RCC 7860 (cell line): ENCODE data around the gene XCR1.

Experiments
- DNase-seq: peaks from one replicate; pipeline ENCODE4 v3.0.0-alpha.2; 2015; ENCODE audit warnings: low spot score
- FAIRE-seq: peaks from 2 replicates; lab custom pipeline; 2012; peaks lifted over from hg19 to GRCh38; lab: Jason Lieb, UNC

XCR1 gene

DNA sequence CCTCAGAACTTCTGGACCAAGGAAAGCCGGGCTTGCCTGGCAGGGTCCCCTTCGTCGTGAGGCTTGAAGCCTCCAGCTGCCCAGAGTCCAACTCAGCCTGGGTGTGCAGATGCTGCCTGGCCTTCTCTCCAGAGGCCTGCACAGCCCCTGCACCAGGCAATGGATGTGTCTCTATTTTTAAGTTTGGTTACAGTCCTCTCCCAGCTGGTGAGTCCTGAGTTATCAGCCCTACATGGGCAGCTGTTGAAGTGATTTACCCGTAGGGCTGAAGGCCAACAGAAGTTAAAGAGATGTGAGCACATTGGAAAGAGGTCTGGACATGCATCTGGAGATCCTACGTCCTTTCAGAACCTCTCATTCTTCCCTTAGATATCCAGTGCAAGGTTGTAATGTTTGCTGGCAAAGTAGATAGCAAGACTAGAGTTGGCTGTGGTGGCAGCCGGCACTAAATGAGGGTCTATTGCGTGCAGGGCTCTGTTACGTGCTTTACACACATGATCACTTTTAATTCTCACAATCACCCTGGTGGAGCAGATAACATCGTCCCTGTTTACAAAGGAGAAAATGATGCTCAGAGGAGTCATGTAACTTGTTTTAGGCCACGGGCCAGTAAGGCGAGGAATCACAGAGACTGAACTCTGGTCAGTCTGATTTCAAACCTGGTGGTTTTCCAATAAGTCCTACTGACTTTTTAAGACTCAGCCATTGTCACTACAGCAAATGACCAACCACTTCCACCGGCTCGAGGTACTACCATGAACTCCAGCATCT, 41.6 kb downstream of the XCR1 start:
- FAIRE-seq (no peak), DNase-seq (no peak)

DNA sequence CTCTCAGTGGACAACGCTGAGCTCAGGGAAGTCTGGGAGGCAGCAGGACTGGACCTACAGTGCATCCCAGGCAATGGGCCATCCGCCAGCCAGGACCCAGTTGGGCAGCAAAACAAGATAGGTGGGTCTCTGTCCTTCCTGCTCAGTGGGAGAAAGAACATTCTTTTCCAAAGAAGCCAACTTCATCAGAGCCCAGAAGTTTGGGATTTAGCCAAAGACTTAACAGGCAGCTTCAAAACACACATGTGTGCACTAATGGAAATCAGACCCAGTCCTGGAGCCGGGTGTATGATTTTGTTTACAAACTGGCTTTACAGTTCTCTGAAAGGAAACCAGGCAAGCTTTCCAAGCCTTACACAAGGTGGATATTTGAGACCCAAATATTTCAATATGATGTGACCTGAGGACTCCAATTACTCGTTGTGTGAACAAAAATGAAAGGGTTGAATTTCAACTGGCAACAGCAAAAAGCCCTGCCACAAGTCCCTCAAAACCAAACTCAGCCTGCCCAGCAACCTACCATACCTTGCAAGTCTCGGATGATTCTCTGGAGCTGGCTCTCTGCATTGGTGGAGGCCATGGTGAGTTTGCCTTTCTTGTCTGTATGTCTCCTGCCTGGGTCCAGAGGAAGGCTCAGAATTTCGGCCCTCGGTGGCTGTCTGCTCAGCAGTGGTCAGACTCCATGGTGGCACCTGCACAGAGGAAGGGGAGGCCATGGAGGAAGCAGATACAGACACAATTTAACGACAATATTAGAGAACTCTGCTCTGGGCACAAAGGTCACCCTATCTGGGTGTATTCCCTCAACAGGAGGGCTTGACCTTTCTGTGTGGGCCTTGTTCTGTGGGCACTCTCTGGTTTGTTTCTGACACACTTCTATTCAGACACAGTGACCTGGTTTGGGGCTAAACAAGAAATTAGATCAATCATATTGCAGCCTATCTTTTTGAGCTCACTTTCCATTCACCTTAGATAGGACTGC, 42.7 kb downstream of the XCR1 start:
- DNase-seq (no peak), FAIRE-seq (no peak)

DNA sequence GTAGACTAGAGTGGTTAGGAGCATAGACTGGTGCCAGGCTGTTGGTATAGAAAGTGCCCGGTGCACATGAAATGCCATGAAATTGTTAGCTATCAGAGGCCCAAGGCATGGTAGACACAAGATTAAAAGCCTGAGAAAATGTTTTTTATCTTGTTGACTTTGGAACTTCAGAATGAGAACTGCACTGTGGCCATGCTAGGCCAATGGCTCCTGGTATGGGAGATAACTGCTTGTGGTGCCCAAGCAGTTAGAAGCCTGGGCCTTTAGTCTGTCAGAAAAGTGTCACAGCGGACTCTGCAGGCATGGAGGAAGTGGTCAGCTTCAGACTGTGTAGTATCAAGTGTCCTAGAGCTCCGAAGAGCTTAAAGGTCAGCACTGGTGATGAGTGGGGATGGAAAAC, 43.5 kb downstream of the XCR1 start:
- DNase-seq, result no peak
- no peak for FAIRE-seq

DNA sequence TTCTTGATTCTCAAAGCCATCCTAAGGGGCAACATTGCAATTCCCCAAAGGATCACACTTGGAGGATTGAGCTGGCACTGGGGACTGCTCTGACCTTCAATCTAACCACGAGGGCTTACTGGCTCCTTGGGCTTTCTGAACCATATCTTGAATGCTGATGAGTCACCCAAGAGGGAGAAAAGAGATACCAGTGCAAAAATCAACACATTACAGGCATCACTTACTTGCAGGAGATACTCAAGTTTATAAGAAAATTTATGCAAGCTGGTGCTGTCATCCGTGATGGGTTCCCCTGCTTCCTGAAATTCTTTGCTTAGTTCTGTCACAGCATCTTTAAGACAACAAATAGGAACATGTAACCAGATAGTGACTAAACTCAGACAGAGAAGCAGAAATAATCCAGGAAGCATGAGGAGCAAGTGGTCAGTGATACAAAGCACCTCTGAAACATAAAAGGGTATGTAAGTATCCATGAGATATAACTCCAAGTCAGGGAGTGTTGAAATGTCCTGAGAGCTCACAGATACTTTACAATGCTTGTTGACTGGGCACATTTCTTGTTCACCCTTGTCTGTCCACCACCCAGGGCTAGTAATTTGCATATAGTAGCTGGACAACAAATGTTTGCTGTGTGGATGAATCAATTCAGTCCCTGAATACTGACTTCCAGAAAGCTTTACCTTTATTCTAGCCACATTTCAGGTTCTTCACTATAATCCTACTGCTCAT, 45.8 kb downstream of the XCR1 start:
- DNase-seq, result peak; percentile 68
- peak; percentile 86 for FAIRE-seq

DNA sequence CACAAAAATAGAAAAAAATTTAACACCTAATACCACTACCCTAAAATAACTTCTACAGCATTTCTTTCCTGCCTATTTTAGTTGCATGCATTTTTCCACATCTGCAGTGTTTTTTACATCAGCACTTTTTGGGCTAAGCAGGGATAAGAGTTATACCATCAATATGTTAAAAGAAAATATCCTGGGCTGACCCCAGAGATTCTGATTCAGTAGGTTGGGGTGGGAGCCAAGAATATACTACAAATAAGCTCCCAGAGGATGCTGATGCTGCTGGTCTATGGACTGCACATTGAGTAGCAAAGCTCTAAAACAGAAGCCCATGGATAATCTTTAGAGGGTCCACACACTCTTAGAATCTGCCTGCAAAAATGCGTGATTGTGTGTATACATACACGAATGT, 46.5 kb downstream of the XCR1 start:
- DNase-seq (no peak), FAIRE-seq (no peak)

DNA sequence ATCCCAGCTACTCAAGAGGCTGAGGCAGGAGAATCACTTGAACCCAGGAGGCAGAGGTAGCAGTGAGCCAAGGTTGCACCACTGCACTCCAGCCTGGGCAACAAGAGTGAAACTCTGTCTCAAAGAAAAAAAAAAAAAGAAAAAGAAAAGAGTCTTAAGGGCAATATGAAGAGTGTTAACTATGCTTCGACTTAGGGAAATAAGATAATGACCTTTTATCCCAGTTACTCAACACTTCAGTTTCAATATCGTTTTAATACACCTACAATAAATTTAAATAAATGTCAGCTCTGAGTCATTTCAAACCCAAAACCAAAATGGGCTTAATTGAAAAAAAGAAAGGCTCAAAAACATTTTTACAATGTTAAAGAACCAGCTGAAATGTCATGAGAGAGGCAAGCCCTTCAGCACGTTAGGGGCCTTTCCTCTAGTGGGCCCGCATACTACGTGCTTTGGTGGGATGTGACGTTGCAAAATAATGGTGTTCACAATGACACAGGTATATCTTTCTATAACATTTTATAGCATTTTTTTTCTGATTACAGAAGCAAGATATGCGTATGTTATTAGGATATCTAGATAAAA, 47.0 kb downstream of the XCR1 start:
- FAIRE-seq (no peak), DNase-seq (no peak)

DNA sequence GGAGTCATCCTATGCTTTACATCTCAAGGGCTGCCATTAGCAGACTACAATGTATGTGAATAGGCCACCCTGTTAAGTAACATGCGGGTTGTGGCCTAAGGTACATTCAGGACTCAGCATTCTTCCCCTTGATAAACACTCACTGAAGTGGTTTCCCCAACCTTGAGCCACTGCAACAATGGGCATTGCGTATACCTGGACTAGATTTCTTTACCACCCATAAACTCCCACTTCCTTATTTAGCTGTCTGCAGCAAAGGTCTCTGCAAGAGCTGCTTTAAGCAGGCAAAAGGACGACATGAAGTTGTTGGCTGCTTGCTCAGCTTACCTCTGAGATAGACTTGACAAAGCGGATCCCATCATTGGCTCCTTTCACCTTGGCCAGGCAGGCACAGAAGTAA, 47.9 kb downstream of the XCR1 start:
- no peak for FAIRE-seq
- DNase-seq, result no peak

DNA sequence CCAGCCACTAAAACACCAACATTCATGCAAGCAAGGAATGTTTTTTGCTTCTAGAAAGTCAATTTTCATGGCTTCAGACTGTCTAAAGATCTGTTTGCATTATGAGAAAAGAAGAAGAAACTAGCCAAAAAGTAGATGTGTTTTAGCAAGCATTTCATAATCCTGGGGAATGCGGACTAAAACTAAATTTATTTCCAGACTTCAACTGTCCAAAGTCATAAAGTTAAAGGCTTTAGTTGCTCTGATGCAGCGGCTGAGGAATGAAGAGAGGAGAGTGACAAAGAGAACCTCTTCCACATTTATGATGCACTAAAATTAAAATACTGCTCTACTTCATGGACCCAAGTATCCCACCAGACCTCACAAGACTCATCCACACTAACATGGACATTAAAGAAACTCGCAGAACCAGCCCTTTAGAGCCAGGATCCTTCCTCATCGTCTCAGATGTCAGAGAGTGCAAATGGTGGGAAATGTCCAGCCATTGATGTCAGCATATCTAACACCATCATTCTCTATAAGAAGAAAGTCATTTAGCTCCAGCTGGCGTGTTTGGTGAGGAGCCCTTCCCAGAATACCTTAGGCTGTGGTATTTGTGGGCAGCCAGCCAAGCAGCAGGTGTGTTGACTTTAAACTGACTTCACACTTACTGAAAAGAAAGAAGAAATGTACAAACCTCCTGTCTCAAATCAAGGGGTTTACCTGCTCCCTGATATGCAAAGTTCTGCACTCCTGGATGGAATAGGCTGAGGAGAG, 49.1 kb downstream of the XCR1 start:
- DNase-seq (no peak), FAIRE-seq (no peak)

DNA sequence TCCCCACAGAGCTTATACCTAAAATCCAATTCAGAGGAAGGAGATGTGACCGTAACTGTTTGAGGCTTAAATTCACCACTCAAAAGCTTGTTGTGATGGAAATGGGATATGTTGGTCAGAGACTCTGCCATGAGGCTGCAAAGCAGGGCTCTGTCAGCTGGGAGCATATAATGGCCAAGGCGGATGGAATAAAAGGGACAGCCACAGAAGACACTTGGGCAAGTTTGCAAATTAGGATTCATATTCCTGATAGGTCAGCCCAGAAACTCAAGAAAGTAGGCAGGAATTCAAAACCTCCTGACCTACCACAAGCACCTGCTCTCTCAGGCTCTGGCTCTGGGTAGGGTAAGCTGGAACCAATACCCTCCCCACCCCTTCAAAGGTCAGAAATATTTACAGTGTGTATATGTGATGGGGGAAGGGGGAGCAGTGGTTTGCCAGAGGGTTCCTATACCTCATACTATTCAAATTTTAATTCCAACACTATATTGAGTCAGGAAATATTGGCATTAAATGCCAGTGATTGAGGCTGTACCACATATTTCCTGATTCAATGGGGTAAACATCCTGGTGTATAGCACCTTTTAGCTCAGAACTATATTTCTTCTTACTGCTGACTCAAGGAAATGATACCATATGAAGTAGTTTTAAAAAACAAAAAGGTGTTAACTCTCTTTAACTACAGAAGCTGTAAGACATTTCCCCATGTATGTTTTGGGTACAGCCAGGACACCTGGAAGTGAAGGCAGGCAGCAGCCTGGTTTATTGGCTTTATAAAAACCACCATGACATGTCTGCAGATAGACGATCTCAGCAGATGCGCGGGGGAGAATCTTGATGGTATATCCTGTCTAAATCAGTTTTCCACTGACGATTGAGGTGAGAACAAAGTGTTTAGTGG, 50.8 kb downstream of the XCR1 start:
- DNase-seq, result no peak

DNA sequence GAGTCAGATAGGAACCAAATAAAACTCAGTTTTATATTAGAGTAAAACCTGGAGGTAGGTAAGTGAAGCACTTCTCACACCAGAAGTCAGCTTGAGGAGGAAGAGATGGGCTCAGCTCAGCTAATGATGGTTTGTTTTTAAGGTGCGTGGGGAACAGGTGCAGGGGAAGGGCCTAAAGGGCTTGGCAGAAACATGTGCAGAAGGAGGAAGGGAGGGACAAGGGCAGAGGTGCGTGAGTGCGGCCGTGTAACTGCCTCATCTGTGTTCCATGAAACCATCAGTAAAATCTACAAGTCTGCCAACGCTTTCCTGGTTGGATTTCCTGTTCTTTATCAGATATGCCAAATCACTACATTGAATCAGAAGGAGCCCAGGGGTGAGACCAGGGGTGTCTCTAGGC, 51.6 kb downstream of the XCR1 start:
- FAIRE-seq, result no peak

More for the DNA sequence above, 50.8 kb downstream of the XCR1 start:
- FAIRE-seq, result no peak

DNA sequence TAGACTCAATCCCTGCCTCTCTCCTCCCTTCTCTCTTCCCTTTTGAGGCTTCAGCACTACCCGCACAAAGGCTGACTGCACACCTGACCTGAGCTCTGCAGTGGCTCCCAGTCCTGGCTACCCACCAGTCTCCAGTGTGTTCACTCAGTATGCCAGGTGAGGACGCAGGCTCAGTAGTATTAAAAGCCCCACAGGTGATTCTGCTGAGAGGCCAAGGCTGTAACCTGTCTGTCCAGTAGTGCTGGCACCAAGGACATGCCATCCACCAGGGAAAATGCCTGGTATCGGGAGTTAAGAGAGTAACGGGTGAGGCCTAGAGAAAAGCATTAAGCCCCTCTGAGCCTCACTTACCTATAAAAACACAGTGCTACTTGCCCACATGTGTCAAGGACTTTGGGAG, 52.6 kb downstream of the XCR1 start:
- no peak for FAIRE-seq
- no peak for DNase-seq

More for the DNA sequence above, 51.6 kb downstream of the XCR1 start:
- no peak for DNase-seq

DNA sequence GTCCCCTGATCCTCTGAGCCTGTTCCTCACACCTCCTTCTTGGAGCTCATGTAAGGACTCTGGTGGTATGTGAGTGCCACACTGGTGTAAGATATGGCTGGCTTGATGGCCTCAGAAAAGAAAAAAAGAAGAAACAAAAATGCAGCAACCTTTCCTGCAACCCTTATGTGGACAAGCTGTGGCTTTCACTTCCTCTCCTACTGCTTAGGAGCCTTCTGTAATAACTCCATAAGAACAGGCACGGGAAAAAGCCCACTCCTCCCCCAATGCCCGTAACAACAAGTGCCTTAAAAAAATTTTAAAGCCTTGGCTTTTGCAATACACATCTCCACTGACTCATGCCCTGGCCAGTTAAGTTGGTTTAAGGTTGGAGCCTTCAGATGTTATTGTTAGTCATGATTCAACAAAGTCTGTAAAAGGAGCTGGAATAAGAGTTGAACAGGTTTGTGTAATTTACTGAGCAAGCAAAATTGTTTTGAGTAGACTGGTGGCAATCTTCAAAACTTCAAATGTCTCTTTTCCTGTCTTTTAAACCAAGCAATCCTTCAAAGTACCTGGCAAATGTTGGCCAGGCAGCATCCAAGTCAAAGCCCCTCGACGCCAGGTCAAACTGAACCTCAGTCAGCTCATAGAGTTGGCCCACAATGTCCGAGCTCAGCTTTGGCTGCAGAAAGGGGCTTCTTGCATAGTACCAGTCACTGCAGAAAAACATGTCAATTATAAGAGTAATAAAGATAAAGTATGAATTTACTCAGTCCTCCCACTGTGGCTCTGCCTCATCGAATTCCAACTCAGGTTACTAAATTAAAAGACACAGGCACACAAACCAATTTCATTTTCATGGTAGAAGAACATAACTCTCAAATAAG, 54.5 kb downstream of the XCR1 start:
- no peak for FAIRE-seq
- peak; percentile 25 for DNase-seq

DNA sequence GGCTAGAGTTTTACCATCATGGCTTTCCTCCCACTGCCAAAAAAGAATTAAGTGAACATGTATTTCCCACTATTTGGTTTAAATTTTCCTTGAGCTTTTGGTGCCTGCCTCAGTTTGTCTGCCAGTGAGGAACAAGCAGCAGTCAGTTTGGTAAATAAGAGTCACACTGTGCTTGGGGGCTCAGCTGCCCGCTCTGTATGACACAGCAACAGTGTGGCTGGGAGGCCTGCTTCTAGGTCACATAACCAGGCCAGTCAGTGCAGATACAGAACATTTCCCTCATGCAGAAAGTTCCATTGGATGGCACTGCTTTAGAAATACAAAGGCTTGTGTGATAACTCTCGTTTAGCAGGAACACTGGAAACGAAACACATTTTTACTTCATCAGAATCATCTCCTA, 57.3 kb downstream of the XCR1 start:
- no peak for DNase-seq
- no peak for FAIRE-seq

DNA sequence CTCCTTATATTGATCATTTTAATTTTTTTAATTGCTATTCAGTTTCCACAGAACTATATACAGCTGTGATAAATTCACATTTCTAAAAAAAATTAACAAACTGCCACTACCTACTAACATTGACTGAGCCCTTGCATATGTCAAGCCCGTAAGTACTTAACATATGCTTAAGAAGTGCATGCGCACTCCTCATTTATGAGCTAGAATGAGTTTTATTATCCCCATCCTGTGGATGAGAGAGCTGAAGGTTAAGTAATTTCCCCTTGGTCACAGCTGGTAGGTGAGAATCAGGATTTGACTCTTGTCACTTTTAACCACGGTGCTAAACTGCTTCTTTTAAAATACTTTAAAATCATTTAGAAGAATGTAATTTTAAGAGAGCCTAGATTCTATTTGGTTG, 58.2 kb downstream of the XCR1 start:
- DNase-seq, result no peak
- no peak for FAIRE-seq

DNA sequence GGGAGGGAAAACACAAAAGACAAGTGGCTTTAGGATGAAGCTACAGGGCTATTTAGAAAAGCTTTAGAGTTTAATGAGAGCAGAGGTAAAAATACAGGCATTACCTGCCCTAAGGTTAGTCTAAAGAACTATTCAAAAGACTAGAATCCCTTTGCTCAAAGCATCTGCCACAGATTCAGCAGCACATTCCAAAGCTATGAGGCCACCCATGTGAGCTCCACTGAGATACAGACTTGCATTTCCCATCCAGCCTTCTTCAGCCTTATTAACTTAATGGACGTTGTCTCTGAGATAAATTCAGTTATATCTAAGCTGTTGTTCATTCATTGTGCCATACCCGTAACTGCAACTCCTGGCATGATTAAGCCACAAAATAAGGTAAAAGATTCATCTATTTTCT, 58.6 kb downstream of the XCR1 start:
- FAIRE-seq (no peak), DNase-seq (no peak)

DNA sequence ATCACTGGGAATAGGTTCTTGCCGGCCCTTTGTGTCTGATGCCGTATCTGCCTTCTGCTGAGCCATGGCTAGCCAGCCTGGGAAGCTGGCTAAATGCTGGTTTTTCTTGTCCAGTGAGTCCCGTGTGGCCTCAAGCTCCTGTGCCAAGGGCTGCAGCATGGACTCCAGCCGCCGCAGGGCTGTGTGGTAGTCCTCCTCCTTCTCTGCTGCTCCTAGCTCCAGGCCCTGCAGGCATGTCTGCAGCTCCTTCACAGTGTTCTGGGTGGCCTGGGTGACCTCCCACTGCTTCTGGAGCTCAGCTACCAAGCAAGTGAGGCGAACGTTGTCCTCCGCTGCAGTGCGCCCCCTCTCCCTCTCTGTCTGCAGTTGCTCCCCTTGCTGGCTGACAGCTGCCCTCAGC, 59.1 kb downstream of the XCR1 start:
- FAIRE-seq (no peak), DNase-seq (no peak)

DNA sequence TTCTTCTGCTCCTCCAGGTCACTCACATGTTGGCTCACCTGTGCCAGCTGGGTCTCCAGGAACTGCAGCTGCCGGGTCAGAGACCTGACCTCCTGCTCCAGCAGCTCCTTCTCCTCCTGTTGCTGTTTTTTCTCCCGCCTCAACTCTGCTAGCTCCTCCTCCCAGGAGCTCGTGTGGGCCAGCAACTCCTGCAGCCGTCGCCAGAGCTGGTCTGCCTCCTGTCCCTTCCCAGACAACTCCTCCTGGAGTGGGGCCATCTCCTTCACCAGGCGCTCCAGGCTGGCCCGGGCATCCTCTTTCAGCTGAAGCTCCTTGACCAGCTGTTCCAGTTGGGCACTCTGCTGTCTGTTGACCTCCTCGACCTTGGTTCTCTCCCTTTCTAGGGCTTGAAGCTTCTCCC, 59.6 kb downstream of the XCR1 start:
- FAIRE-seq, result no peak
- DNase-seq, result no peak
